Measurements from ENCODE around the gene COMTD1.

Gene COMTD1

GRCh38 chr10:75235375-75236177 is at the start of gene COMTD1:
COMTD1 (minus strand) TSS chr10:75235957; CDS start chr10:75235928, 29 bp downstream.
- DNase-seq (ENCODE audit: low read depth): peak; percentile 81

GRCh38 chr10:75283671-75284470 is 48.1 kb upstream of the COMTD1 start:
- DNase-seq (ENCODE audit: low read depth): peak; percentile 80

GRCh38 chr10:75283078-75283670 is 47.4 kb upstream of the COMTD1 start:
- DNase-seq (ENCODE audit: low read depth): no peak

GRCh38 chr10:75281974-75282373 is 46.2 kb upstream of the COMTD1 start:
- no peak for DNase-seq (ENCODE audit: low read depth)

- DNase-seq (ENCODE audit: low read depth): no peak
These were observed 44.5 kb upstream of the COMTD1 start for GRCh38 chr10:75280236-75280635.

GRCh38 chr10:75276069-75276872 is 40.5 kb upstream of the COMTD1 start:
- DNase-seq (ENCODE audit: low read depth): no peak

GRCh38 chr10:75272896-75273295 is 37.1 kb upstream of the COMTD1 start:
- DNase-seq (ENCODE audit: low read depth): no peak

GRCh38 chr10:75272094-75272493 is 36.3 kb upstream of the COMTD1 start:
- no peak for DNase-seq (ENCODE audit: low read depth)

GRCh38 chr10:75269605-75270004 is 33.8 kb upstream of the COMTD1 start:
- no peak for DNase-seq (ENCODE audit: low read depth)

GRCh38 chr10:75266945-75267344 is 31.2 kb upstream of the COMTD1 start:
- peak; percentile 58 for DNase-seq (ENCODE audit: low read depth)

- DNase-seq (ENCODE audit: low read depth): no peak
These were observed 30.1 kb upstream of the COMTD1 start for GRCh38 chr10:75265856-75266255.

GRCh38 chr10:75263806-75264205 is 28.0 kb upstream of the COMTD1 start:
- no peak for DNase-seq (ENCODE audit: low read depth)

GRCh38 chr10:75261813-75262705 is 26.3 kb upstream of the COMTD1 start:
- DNase-seq (ENCODE audit: low read depth): no peak

GRCh38 chr10:75260990-75261389 is 25.2 kb upstream of the COMTD1 start:
- no peak for DNase-seq (ENCODE audit: low read depth)

- DNase-seq (ENCODE audit: low read depth): no peak
These were observed 19.0 kb upstream of the COMTD1 start for GRCh38 chr10:75254739-75255138.

GRCh38 chr10:75253281-75254220 is 17.8 kb upstream of the COMTD1 start:
- DNase-seq (ENCODE audit: low read depth): no peak

GRCh38 chr10:75250934-75251333 is 15.2 kb upstream of the COMTD1 start:
- DNase-seq (ENCODE audit: low read depth): no peak

- no peak for DNase-seq (ENCODE audit: low read depth)
These were observed 12.0 kb upstream of the COMTD1 start for GRCh38 chr10:75247797-75248196.

GRCh38 chr10:75246506-75246905 is 10.7 kb upstream of the COMTD1 start:
- no peak for DNase-seq (ENCODE audit: low read depth)
